GM21515 (cell line): ENCODE results near the gene TMEM200A.

Source experiments
- ATAC-seq: cut with Tn5 transposase; IDR thresholded peaks from one replicate; pipeline ENCODE4 v1.9.1; 2021; ENCODE audit not compliant: unreplicated experiment

Gene TMEM200A

GRCh38 chr6:130377371-130377770, 11.6 kb downstream of the TMEM200A start:
- no peak for ATAC-seq

- ATAC-seq = no peak
Observed at GRCh38 chr6:130377915-130378314, 12.1 kb downstream of the TMEM200A start.

- no peak for ATAC-seq
Observed at GRCh38 chr6:130379223-130379622, 13.4 kb downstream of the TMEM200A start.

- ATAC-seq = no peak
Observed at GRCh38 chr6:130381012-130381411, 15.2 kb downstream of the TMEM200A start.

- no peak for ATAC-seq
Observed at GRCh38 chr6:130381459-130382380, 15.9 kb downstream of the TMEM200A start.

GRCh38 chr6:130382872-130383490, 17.2 kb downstream of the TMEM200A start:
- ATAC-seq = no peak

GRCh38 chr6:130385064-130385695, 19.4 kb downstream of the TMEM200A start:
- ATAC-seq = no peak

GRCh38 chr6:130389142-130389541, 23.3 kb downstream of the TMEM200A start:
- ATAC-seq = no peak

GRCh38 chr6:130390890-130391289, 25.1 kb downstream of the TMEM200A start:
- no peak for ATAC-seq

GRCh38 chr6:130393306-130393705, 27.5 kb downstream of the TMEM200A start:
- no peak for ATAC-seq

- no peak for ATAC-seq
Observed at GRCh38 chr6:130394246-130394645, 28.4 kb downstream of the TMEM200A start.

GRCh38 chr6:130395164-130395563, 29.3 kb downstream of the TMEM200A start:
- no peak for ATAC-seq

GRCh38 chr6:130396722-130397121, 30.9 kb downstream of the TMEM200A start:
- no peak for ATAC-seq

- ATAC-seq = no peak
Observed at GRCh38 chr6:130405549-130405948, 39.7 kb downstream of the TMEM200A start.

- no peak for ATAC-seq
Observed at GRCh38 chr6:130407032-130407431, 41.2 kb downstream of the TMEM200A start.

- no peak for ATAC-seq
Observed at GRCh38 chr6:130409418-130410100, 43.7 kb downstream of the TMEM200A start.

- no peak for ATAC-seq
Observed at GRCh38 chr6:130411481-130411880, 45.7 kb downstream of the TMEM200A start.

GRCh38 chr6:130412556-130413290, 46.9 kb downstream of the TMEM200A start:
- ATAC-seq = no peak

- ATAC-seq = no peak
Observed at GRCh38 chr6:130417951-130418350, 52.1 kb downstream of the TMEM200A start.

- ATAC-seq = no peak
Observed at GRCh38 chr6:130420911-130421310, 55.1 kb downstream of the TMEM200A start.

- ATAC-seq = no peak
Observed at GRCh38 chr6:130421585-130421984, 55.8 kb downstream of the TMEM200A start.
